SH-SY5Y (cell line): ENCODE results near the gene TAS2R5.

Source experiments
- GATA2 ChIP-seq: IDR thresholded peaks from 2 replicates; pipeline ENCODE4 v1.6.1; 2011; ENCODE audit warnings: mild to moderate bottlenecking, low read depth, low read length
- GATA3 ChIP-seq: IDR thresholded peaks from 2 replicates; pipeline ENCODE4 v1.6.1; 2011; ENCODE audit warnings: low read depth, mild to moderate bottlenecking, low read length, moderate library complexity

- TF ChIP-seq GATA2 = no peak
- TF ChIP-seq GATA3 = no peak
Measured at GRCh38 chr7:141744131-141744530, 45.9 kb upstream of the TAS2R5 start.
